T follicular helper cell (primary cell): ENCODE measurements around the gene COL5A3.
"Not testable (repeated sequence)": the region's sequence is repeated elsewhere in the genome, so short reads cannot be mapped to it uniquely, and the experiment has no call there.

Source experiments
- DNase-seq: peaks from one replicate; pipeline ENCODE4 v3.0.0-alpha.2; 2020; ENCODE audit warnings: low read depth

COL5A3 gene

DNA sequence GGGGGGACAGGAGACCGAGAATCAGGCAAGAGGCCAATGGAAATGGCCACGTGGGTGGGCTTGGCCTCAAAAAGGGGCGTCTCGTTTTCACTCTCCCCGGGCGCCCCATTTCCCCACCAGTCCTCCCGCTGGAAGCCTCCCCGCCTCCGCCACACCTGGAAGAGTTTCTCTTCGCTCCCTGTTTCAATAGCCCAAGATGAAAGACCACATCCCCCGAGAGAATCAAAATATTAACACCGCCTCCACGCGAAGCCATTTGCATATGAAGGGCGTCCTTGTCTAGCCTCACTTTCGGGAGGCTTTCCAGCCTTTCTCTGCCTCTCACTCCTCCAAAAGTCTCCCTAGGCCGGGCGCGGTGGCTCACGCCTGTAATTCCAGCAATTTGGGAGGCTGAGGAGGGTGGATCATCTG lies 73.3 kb downstream of the COL5A3 start:
- DNase-seq, result no peak

DNA sequence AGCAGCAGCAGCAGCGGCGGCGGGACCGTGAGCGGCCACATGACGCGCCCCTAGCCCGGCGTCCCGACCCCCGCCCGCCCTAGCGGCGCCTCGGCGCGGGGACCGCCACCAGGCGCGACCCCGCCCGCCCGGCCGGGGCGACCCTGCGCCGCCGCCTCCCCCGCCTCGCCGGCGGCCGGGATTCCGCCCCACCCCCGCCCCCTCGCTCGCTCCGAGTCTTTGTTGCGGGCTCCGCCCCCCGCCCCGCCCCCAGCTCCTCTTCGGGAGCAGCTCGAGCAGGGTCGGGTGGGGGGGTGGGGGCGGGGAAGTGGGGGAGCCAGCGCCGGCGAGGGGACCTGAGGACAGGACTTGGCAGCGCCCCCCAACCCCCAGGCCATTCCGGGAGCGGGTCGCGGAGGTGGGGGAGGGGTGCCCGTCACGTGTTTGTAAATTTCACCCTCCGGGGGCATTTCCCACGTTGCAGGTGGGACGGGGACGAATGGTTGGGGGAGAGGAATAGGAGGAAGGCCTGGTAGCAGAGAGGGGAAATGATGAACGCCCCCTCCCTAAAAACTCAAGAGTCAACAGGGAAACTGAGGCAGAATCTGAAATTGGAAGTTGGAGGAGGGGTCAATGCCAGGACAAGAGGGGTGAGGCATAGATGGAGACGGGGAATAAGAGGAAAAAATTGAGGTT lies 73.8 kb downstream of the COL5A3 start, which contains the start of gene OLFM2:
TSS of gene OLFM2 (minus strand) at position 190 of the 675 bp plus-strand sequence. CDS start at position 41, 149 bp downstream.
- no peak for DNase-seq

- no peak for DNase-seq
Observed at GRCh38 chr19:9935506-9936325, 74.6 kb downstream of the COL5A3 start.

DNA sequence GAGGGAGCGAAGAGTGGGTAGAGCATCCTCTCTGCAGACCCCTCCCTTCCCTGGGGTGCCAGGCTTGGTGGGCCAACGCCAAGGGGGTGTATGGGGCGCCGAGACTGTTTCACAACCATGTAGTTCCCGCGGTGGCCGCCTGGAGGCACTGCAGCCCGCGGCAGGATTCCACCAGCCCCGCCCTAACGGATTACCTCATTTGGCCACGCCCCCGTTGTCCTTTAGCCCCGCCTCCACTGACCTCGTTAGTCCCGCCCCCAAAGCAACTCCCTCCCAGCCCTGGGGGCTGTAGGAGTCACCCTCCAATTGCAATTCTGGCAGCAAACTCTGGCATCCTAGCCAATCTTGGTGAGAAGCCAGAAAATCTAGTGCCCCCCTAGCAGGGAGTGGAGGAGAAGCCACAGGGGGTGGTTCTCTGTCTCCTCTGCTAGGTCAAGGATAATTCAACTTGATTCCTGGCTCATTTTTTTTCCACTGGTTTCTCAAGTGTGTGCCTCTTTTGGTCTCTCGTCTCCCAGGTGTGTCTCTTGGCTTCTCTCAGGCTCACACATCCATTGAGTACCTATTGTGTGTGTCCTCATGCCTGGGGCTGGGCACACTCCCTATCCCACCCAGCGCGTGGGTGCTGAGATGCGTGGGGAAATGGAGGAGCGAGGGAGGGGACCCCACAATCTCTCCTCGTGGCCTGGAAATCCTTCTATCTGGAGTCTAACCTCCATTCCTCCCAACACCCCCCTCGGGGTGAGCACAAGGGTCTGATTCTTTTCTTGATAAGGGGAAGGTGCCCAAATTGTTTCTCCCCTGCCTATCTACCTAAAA lies 76.0 kb downstream of the COL5A3 start:
- DNase-seq, result peak; percentile 75

DNA sequence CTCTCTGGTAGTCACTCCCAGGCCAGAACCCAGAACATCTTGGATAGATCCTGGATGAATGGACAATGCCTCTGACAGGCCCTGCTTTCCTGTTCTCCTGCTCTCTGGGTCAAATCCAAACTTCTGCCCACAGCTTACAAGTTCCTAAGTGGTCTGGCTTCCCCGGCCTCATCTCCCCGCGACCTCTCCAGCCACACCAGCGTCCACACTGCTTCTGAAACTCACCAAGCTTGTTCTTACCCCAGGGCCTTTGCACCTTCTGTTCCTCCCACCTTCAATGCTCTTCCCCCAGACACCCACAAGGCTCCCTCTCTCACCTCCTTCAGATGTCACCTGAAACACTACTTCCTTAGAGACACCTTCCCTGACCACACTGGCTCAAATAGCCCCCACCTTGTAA lies 77.5 kb downstream of the COL5A3 start:
- DNase-seq, result no peak

- DNase-seq, result no peak
Observed at GRCh38 chr19:9931629-9932028, 78.7 kb downstream of the COL5A3 start.

DNA sequence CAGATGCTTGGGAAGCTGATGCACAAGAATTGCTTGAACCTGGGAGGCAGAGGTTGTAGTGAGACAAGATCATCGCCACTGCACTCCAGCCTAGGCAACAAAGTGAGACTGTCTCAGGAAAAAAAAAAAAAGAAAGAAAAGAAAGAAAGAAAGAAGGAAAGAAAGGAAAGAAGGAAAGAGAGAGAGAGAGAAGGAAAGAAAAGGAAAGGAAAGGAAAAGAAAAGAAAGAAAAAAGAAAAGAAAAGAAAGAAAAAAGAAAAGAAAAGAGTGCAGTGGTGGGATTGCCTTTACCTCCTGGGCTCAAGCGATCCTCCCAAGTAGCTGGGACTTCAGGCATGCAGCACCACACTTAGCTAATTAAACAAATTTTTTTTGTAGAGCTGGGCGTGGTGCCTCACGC lies 86.9 kb downstream of the COL5A3 start:
- no peak for DNase-seq

- DNase-seq, result not testable (repeated sequence)
Observed at GRCh38 chr19:9922782-9923379, 87.4 kb downstream of the COL5A3 start.

GRCh38 chr19:9917321-9917720 lies 93.0 kb downstream of the COL5A3 start:
- DNase-seq, result no peak

GRCh38 chr19:9916719-9917118 lies 93.6 kb downstream of the COL5A3 start:
- DNase-seq, result no peak

- peak; percentile 67 for DNase-seq
Observed at GRCh38 chr19:9914315-9915207, 95.7 kb downstream of the COL5A3 start.

- no peak for DNase-seq
Observed at GRCh38 chr19:9914001-9914314, 96.3 kb downstream of the COL5A3 start.

DNA sequence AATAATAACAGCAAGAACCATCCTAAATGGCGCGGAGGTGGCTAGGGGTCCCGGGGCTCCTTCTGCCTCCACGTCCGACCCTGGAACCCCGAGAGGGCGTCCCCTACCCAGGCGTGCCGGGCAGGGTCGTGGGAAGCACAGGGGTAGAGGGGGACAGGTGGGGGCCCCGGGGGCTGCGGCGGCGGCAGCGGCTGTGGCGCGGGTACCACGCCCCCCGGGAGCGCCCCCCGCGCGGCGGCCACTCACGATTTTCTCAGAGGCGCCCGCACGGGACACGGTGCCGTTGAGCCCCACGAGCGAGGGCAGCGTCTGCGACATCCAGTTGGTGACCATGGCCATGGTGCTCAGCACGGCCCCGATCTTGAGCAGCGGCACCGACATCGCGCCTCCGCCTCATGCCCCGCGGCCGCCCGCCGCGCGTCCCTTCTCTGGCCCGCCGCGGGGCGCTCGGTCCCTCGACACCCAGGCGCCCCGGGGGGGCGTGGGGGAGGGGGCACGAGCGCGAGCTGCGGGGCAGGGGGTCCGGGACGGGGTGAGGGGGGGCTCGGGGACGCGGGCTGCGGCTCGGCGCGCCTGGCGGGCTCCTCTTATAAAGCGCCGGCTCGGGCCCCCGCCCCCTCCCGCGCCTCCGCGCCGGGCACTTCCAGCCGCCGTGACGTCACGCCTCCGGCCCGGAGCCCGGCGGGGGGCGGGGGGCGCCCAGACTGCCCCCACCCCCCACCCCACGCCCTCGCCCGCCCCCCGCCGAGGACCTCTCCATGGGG lies 96.9 kb downstream of the COL5A3 start:
- no peak for DNase-seq

DNA sequence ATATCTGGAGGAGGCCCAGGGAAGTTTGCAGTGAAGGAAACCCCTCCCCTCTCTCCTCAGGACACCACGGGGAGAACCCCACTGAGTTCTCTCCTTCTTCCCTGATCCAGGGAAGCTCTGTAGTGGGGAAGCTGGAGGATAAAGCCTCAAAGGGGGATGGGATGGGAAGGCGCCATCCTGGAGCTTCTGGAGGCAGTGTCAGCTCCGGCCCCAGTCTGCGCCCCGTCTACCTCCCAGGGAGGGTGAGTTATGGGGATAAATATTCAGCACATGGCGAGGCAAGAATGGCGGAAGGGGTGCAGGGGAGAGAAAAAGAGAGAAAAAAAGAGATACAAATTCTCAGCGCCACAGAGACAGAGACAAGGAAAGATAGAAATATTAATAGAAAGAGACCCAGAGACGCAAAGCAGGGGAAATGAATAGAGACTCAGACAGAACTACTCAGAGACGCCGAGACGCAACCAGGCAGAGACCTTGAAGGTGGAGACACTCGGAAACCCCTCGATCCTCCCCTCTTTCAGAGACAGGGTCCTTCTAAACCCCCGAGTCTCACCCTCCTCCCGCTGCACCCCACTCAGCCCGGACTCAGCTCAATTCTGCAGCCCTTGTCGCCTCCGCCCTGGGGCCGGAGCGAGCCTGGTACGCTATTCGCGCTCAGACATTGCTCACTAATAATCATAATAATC lies 97.6 kb downstream of the COL5A3 start:
- DNase-seq, result no peak

DNA sequence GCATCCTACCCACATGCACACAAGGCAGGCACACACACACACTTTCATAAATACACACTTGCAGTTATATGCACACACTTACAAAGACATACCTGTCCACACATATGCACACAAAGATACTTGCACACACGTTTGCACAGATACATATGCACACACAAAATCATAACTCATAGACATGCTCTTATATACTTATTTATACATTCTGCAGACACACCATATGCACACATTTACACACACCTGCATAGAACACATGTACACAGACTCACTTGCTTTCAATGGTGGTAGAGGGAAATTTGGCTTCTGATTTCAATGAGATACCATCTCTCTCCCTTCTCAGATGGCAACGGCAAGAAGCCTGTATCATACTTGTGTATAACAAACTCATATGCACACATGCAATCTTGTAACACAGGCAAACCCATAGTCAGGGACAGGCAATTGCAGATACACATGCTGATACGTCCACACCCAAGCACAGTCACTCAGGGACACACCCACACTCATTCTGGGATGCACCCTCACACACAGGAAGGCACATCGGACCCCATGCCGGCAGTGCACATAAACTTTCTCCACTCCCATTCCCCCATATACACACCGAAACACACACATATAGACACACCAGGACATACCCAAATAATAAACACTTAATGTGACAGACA lies 98.6 kb downstream of the COL5A3 start:
- no peak for DNase-seq

DNA sequence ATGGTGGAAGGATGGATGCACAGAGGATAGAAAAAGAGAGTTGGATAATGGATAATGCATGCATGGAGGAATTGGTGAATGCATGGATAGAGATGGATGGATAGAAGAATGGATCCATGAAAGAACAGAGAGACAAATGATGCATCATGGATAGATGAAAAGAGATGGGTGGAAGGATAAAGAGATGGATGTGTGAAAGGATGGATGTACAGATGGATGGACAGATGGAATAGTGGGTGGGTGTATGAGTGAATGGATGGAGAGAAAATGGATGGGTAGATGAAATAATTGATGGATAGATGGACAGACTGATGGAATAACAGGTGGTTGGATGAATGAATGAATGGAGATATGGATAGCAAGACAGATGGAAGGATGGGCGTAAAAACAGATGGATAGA lies 99.7 kb downstream of the COL5A3 start:
- DNase-seq, result no peak
